K562 (cell line): Measurements from ENCODE around the gene PDGFD. TPM values are rescaled to one million over a fixed set of nuclear protein-coding genes. Genes with fewer than 3 reads are reported as not detected.

Experiments
- ATAC-seq: fragments of 200-7000 bp; cut with Tn5 transposase; 3 replicates; pipeline ENCODE4 v1.9.1; 2020; ENCODE audit warnings: moderate library complexity
- BruUV-seq: library from RNA; stranded (reverse); fragments of 400-500 nt; replicated peaks from 2 replicates; lab custom pipeline; 2021; lab: Mats Ljungman, UMichigan
- CTCF ChIA-PET: fragments of 300-600 bp; formaldehyde crosslinking; extraction: SDS; loops from one replicate; lab custom pipeline; 2021; ENCODE audit warnings: low intra/inter-chr PET ratio; lab: Yijun Ruan, JAX
- POLR2A ChIA-PET: fragments of 300-600, 350-650 bp; sonication (Branson Sonifier 250); formaldehyde crosslinking; extraction: SDS; loops from one replicate; lab custom pipeline; 2021; ENCODE audit warnings: antibody characterized with exemption, inconsistent platforms; lab: Yijun Ruan, JAX
- DNase-seq, 4 experiments: peaks; one replicate each; pipeline versions ENCODE4 v3.0.0 to v3.0.0-alpha.2; 2011 to 2018; ENCODE audit warnings: low spot score in 3 of 4, mixed read lengths in 3 of 4; ENCODE audit errors: extremely low read depth in 1 of 4
- FAIRE-seq: peaks from 2 replicates; lab custom pipeline; 2011; peaks lifted over from hg19 to GRCh38; lab: Jason Lieb, UNC
- H2AFZ ChIP-seq: 2 replicates; pipeline ENCODE4 v1.6.0; 2011; ENCODE audit warnings: low read depth, low read length, control low read depth, inconsistent platforms
- H3K27ac ChIP-seq: fragments of 200-600 bp; 3 replicates; pipeline ENCODE4 v1.8.0; 2011; ENCODE audit warnings: low read depth, mild to moderate bottlenecking, control low read depth, inconsistent platforms, low read length, moderate library complexity, mixed read lengths; ENCODE audit errors: extremely low read depth
- H3K27me3 ChIP-seq, 2 experiments: fragments of 300-600 bp in 1 of 2; 2 replicates in 1 of 2; 3 replicates in 1 of 2; pipeline versions ENCODE4 v1.6.0 to v1.8.0; 2011; ENCODE audit warnings: inconsistent platforms in 2 of 2, low read length in 2 of 2, mild to moderate bottlenecking in 1 of 2, mixed read lengths in 1 of 2, moderate library complexity in 1 of 2; ENCODE audit not compliant: control insufficient read depth in 2 of 2, insufficient read depth in 2 of 2
- H3K36me3 ChIP-seq: fragments of 300-600 bp; 3 replicates; pipeline ENCODE4 v1.8.0; 2011; ENCODE audit warnings: mild to moderate bottlenecking, low read length, inconsistent platforms; ENCODE audit not compliant: control insufficient read depth, insufficient read depth
- H3K4me1 ChIP-seq, 2 experiments: fragments of 200-600 bp in 1 of 2; replicated peaks in 1 of 2; 2 replicates in 1 of 2; 3 replicates in 1 of 2; pipeline versions ENCODE4 v1.5.1 to v1.8.0; 2011; ENCODE audit warnings: inconsistent platforms in 2 of 2, low read length in 2 of 2, mild to moderate bottlenecking in 1 of 2, mixed read lengths in 1 of 2, moderate library complexity in 1 of 2; ENCODE audit not compliant: control insufficient read depth in 2 of 2, insufficient read depth in 2 of 2
- H3K4me2 ChIP-seq: 2 replicates; pipeline ENCODE4 v1.6.1; 2011; ENCODE audit warnings: low read length, control low read depth, inconsistent platforms, mixed read lengths; ENCODE audit not compliant: insufficient read depth
- H3K4me3 ChIP-seq: fragments of 200-600 bp; sonication (generic), shearing (Covaris generic); 2 replicates; pipeline ENCODE4 v1.5.1; 2016; ENCODE audit warnings: control low read depth, inconsistent platforms
- H3K79me2 ChIP-seq: fragments of 200-600 bp; 3 replicates; pipeline ENCODE4 v1.8.0; 2011; ENCODE audit warnings: low read length, inconsistent platforms; ENCODE audit not compliant: control insufficient read depth, insufficient read depth
- H3K9ac ChIP-seq, 2 experiments: 2 replicates each; pipeline versions ENCODE4 v1.6.0 to v1.6.1; 2011; ENCODE audit warnings: low read depth in 2 of 2, low read length in 2 of 2, control low read depth in 1 of 2, inconsistent platforms in 1 of 2, mild to moderate bottlenecking in 1 of 2, mixed read lengths in 1 of 2; ENCODE audit not compliant: insufficient read depth in 1 of 2
- H3K9me1 ChIP-seq: one replicate; pipeline ENCODE4 v1.6.0; 2011; ENCODE audit warnings: inconsistent platforms, mild to moderate bottlenecking, low read length, moderate library complexity; ENCODE audit not compliant: control insufficient read depth, insufficient read depth
- H3K9me3 ChIP-seq: replicated peaks from 2 replicates; pipeline ENCODE4 v1.5.1; 2011; ENCODE audit warnings: low read depth, low read length, inconsistent platforms; ENCODE audit not compliant: control insufficient read depth, insufficient read depth
- H4K20me1 ChIP-seq: replicated peaks from 2 replicates; pipeline ENCODE4 v1.6.1; 2011; ENCODE audit warnings: low read length, inconsistent platforms, mixed read lengths; ENCODE audit not compliant: control insufficient read depth, insufficient read depth
- BDP1 ChIP-seq: IDR thresholded peaks from 3 replicates; pipeline ENCODE4 v1.6.1; 2011; ENCODE audit not compliant: insufficient read length, insufficient read depth
- EP300 ChIP-seq: IDR thresholded peaks from 2 replicates; pipeline ENCODE4 v1.6.1; 2012; ENCODE audit warnings: low read length, improper control_type of control experiment
- ETV1 ChIP-seq: fragments of 450-650 bp; conservative IDR thresholded peaks from 2 replicates; pipeline ENCODE4 v1.6.1; 2016; ENCODE audit warnings: missing genetic modification characterization, control low read depth, low read depth, missing compliant biosample characterization
- GTF2A2 ChIP-seq: IDR thresholded peaks from 2 replicates; pipeline ENCODE4 v1.6.1; 2016; ENCODE audit warnings: mild to moderate bottlenecking, missing genetic modification characterization, missing compliant biosample characterization
- LEF1 ChIP-seq: fragments of 450-650 bp; IDR thresholded peaks from 2 replicates; pipeline ENCODE4 v1.6.1; 2016; ENCODE audit warnings: mild to moderate bottlenecking
- MAFK ChIP-seq: IDR thresholded peaks from 2 replicates; pipeline ENCODE4 v1.6.1; 2011; ENCODE audit warnings: low read length, improper control_type of control experiment
- NBN ChIP-seq: fragments of 450-650 bp; IDR thresholded peaks from 2 replicates; pipeline ENCODE4 v1.6.1; 2016; ENCODE audit warnings: low read depth, mild to moderate bottlenecking
- POLR2A ChIP-seq: fragments of 450-650 bp; conservative IDR thresholded peaks from 2 replicates; pipeline ENCODE4 v1.6.1; 2016
- POU5F1 ChIP-seq: fragments of 150-350 bp; IDR thresholded peaks from 2 replicates; pipeline ENCODE4 v1.6.1; 2014; ENCODE audit warnings: borderline replicate concordance, low read length, low read depth, mild to moderate bottlenecking; ENCODE audit not compliant: partially characterized antibody
- SMARCE1 ChIP-seq: fragments of 450-650 bp; IDR thresholded peaks from 2 replicates; pipeline ENCODE4 v1.7.1; 2016; ENCODE audit warnings: mild to moderate bottlenecking
- TCF7 ChIP-seq: sonication (generic); IDR thresholded peaks from 2 replicates; pipeline ENCODE4 v1.6.1; 2016; ENCODE audit warnings: antibody characterized with exemption, borderline replicate concordance
- TEAD4 ChIP-seq, 2 experiments: sonication (generic) in 1 of 2; formaldehyde crosslinking in 1 of 2; IDR thresholded peaks; 2 replicates each; pipeline versions ENCODE4 v1.6.1 to v1.8.0; 2012 to 2022; ENCODE audit warnings: borderline replicate concordance in 1 of 2, inconsistent platforms in 1 of 2, low read length in 1 of 2, mild to moderate bottlenecking in 1 of 2, missing genetic modification reagents in 1 of 2
- ZBTB11 ChIP-seq, 3 experiments: fragments of 200-800 bp in 1 of 3; fragments of 250-450 bp in 1 of 3; fragments of 450-650 bp in 1 of 3; sonication (Bioruptor Pico) in 1 of 3; sonication (Bioruptor generic) in 1 of 3; formaldehyde crosslinking in 1 of 3; IDR thresholded peaks; 2 replicates each; pipeline versions ENCODE4 v1.6.1 to v1.8.0; 2016 to 2022; ENCODE audit warnings: mild to moderate bottlenecking in 2 of 3, missing genetic modification characterization in 2 of 3, missing compliant biosample characterization in 1 of 3, moderate library complexity in 1 of 3
- WGBS: fragments of 100-300 bp; shearing (Covaris generic); methylation state at CpG from one replicate; pipeline ENCODE4 v1.1.6; 2016; ENCODE audit warnings: low coverage, mixed read lengths; ENCODE audit not compliant: insufficient coverage; ENCODE audit errors: missing lambda C conversion rate; 5-methylcytosine and 5-hydroxymethylcytosine counted together
- in situ Hi-C: fragments of 300-500 bp; cut with MboI; formaldehyde crosslinking; loops from 4 replicates; pipeline ENCODE4 v1.15.0; 2018; ENCODE audit warnings: inconsistent platforms, mixed read lengths
- intact Hi-C: fragments of 100-400 bp; cut with micrococcal nuclease; formaldehyde crosslinking; loops from 2 replicates; pipeline ENCODE4 v1.14.2; 2022
- polyA plus RNA-seq, 8 experiments: library from polyadenylated mRNA; depleted of rRNA in 4 of 8; stranded (reverse) in 5 of 8; unstranded in 3 of 8; fragments of >200 nt; fragmentation: Nextera tagmentation in 2 of 8; fragmentation: Illumina TruSeq in 1 of 8; extraction: Ambion mirVana in 2 of 8; extraction: Trizol in 1 of 8; gene quantifications; 2 replicates each; pipeline versions ENCODE4 v1.2.1 to v1.2.3, GENCODE V29; 2011 to 2014; ENCODE audit warnings: inconsistent platforms in 1 of 8, missing spikeins in 1 of 8
- total RNA-seq, 7 experiments: library from RNA; depleted of rRNA in 6 of 7; stranded (reverse); fragments of >200 nt in 6 of 7; fragmentation: Illumina TruSeq in 2 of 7; extraction: Trizol in 2 of 7; gene quantifications; 2 replicates each; pipeline versions ENCODE4 v1.2.1 to v1.2.3, GENCODE V29; 2011 to 2021; ENCODE audit warnings: low replicate concordance in 1 of 7

PDGFD gene
- total and polyA plus RNA-seq, 9 of the 15 experiments (the other 6 are each of a cell fraction or from before 2014, with no cell fraction given) = 0.11 TPM; not detected in 8

- Histone ChIP-seq H3K9ac (no peak overlapping the region), H4K20me1 (no peaks in the 10 kb centered on the region), H3K4me2 (no peak overlapping the region), H3K9me1 (no peaks in the 10 kb centered on the region), H3K4me3 (no peak overlapping the region), H3K4me1 (no peaks in the 10 kb centered on the region), H3K9me3 (no peaks in the 10 kb centered on the region), H3K79me2 (no peaks in the 10 kb centered on the region), H3K27me3 (no peaks in the 10 kb centered on the region), H3K36me3 (no peaks in the 10 kb centered on the region), H3K27ac (no peak overlapping the region), H2AFZ (no peak overlapping the region)
- CTCF ChIA-PET = no interaction called here
- TF ChIP-seq LEF1 (no peak), SMARCE1 (no peak), TEAD4 (IDR thresholded peaks at IDR 0.05; ENCODE audit: low read length) (no peak), TEAD4 (CRISPR knock-in tag; IDR thresholded peaks at IDR 0.05; ENCODE audit: borderline replicate concordance) (no peak), POU5F1 (no peak)
- FAIRE-seq (no peak), ATAC-seq (no peak), DNase-seq (no peak)
- BruUV-seq = no TSS peak
- in situ Hi-C loops (no loop called here), intact Hi-C loops (no loop called here)
- POLR2A ChIA-PET = no interaction called here
- WGBS = 6% methylated on average over 3 of the region's 3 CpGs
Measured at GRCh38 chr11:103907548-103908455, 256.1 kb downstream of the PDGFD start.

GRCh38 chr11:103907136-103907535 is 256.8 kb downstream of the PDGFD start:
- Histone ChIP-seq H3K79me2 (no peaks in the 10 kb centered on the region), H3K4me2 (no peak overlapping the region), H2AFZ (no peak overlapping the region), H4K20me1 (no peaks in the 10 kb centered on the region), H3K4me3 (no peak overlapping the region), H3K27me3 (no peaks in the 10 kb centered on the region), H3K9ac (no peak overlapping the region), H3K36me3 (no peaks in the 10 kb centered on the region), H3K9me1 (no peaks in the 10 kb centered on the region), H3K4me1 (no peaks in the 10 kb centered on the region), H3K9me3 (no peaks in the 10 kb centered on the region), H3K27ac (no peak overlapping the region)
- FAIRE-seq (no peak), DNase-seq (no peak), ATAC-seq (no peak)
- no TSS peak for BruUV-seq
- in situ Hi-C loops (no loop called here), intact Hi-C loops (no loop called here)
- WGBS = 0% methylated on average over 4 of the region's 4 CpGs
- POLR2A ChIA-PET = no interaction called here
- CTCF ChIA-PET = no interaction called here
- TF ChIP-seq POLR2A = no peak
- no peak for TF ChIP-seq ZBTB11 (CRISPR knock-in tag; IDR thresholded peaks at IDR 0.05)
- TF ChIP-seq EP300 = no peak
- no peak for TF ChIP-seq GTF2A2 (tag)
- TF ChIP-seq NBN = no peak
- TF ChIP-seq TCF7 = no peak
- TF ChIP-seq ETV1 (tag) = no peak
- TF ChIP-seq MAFK = no peak
- no peak for TF ChIP-seq BDP1
